COLO668 (cell line): ENCODE data around the gene SERPINB10.
A peak's percentile ranks its signal among the peaks of the same experiment; 100 is the strongest.
"Not testable (repeated sequence)": the region's sequence is repeated elsewhere in the genome, so short reads cannot be mapped to it uniquely, and the experiment has no call there.

Experiments used
- DNase-seq: peaks from one replicate; lab custom pipeline; 2025; ENCODE audit not compliant: unreplicated experiment; lab: John Stamatoyannopoulos, UW

The SERPINB10 gene

DNA sequence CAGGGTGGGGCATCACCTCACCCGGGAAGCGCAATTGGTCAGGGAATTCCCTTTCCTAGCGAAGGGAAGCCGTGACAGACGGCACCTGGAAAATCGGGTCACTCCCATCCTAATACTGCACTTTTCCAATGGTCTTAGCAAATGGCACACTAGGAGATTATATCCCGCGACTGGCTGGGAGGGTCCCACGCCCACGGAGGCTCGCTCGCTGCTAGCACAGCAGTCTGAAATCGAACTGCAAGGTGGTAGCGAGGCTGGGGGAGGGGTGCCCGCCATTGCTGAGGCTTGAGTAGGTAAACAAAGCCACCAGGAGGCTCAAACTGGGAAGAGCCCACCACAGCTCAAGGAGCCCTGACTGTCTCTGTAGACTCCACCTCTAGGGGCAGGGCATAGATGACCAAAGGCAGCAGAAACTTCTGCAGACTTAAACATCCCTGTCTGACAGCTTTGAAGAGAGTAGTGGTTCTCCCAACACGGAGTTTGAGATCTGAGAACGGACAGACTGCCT, 32.8 kb downstream of the SERPINB10 start:
- DNase-seq: not testable (repeated sequence)

DNA sequence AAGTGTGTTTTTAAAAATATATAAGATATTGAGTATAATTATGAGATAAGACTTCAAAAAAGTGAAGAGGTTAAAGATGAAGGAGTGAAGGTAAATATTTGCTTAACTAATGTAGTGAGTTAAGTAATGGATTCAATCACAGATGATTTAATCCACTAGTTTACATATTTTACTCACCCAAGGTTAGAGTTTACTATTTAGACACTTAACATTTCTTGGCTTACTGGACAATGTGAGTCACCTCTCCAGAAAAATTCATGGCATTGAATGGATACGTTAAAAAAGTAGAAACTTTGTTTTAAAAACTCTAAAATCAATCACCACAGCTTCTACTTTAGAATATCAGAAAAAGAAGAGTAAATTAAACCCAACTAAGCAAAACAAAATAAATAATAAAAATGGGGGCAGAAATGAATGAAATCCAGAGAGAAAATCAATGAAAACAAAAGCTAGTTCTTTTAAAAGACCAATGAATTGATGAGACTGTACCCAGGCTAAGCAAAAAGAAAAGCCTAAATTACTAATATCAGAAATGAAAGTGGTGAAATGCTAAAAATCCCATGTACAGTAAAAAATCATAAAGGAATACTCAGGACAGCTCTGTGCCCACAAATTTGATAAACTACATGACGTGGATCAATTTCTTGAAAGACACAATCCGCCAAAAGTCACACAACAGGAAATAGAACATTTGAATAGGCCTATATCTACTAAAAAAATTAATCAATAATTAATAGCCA, 39.5 kb downstream of the SERPINB10 start:
- DNase-seq: no peak

DNA sequence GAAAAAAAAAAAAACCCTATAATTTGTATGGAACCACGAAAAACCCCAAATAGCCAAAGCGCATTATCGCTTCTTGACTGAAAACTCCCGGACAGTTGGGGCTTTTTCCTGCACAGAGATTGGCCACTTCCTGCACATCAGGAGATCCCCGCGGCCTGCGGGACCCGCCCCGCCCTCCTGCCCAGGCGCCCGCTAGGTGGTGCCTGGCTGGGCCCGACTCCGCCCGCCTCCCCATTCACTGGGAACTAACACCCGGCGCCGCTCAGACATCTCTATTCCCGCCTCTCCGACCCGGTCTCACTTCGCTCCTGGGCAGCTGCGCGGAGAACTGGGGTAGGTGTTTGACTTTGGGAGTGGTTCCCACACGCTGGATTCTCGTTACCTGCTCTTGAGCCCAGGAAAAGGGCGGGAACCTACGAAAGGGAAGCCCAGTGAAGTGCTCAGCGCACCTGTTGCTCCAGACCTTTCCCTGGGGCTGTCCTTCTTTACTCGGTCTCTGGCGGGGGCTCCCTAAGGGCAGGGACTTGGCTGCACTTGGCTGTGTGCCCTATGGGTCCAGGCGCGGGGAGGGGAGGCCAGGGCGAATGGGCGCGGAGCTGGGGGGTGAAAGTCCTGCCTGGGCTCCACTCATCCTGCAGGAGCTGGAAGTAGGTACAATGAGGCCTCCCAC, 41.4 kb downstream of the SERPINB10 start, which contains the start of gene HMSD:
HMSD (plus strand) TSS at position 234 of the 670 bp plus-strand sequence. CDS start 4,155 bp downstream, outside the sequence.
- peak; percentile 96 for DNase-seq

DNA sequence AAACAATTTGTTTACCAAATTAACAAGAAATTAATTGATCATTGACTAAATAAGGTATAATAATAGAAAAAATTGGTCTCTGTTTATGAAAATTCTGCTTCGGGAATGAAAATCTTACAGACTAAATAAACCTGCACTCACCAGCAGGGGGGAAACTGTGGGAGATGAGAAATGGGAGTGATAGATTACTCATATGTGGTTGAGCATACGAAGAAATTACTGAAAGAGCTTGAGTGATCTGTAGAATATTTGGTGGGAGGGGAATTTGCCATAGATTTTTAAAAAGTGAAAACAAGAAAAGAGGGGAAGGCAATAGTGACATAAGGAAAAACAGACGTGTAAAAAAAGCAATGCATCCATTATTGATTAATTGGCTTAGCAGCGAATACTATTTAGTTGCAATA, 43.5 kb downstream of the SERPINB10 start:
- no peak for DNase-seq

DNA sequence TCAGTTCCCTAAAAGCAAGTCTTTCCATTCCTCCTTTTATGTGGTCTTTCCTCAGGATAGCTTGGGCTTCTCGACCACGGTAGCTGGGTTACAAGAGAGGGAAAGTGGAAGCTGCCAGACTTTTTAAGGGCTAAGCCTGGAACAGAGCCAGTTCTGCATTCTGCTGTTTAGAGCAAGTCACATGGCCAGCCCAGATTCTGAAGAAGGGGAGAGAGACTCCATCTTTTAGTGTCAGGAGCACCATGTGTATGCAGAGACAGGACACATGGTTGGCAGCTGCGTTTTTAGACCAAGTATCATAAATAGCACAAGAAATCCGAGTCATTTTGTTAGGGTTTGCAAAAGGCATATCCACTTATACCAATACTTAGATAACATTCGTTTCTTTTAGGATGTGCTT, 46.1 kb downstream of the SERPINB10 start:
- DNase-seq: no peak

DNA sequence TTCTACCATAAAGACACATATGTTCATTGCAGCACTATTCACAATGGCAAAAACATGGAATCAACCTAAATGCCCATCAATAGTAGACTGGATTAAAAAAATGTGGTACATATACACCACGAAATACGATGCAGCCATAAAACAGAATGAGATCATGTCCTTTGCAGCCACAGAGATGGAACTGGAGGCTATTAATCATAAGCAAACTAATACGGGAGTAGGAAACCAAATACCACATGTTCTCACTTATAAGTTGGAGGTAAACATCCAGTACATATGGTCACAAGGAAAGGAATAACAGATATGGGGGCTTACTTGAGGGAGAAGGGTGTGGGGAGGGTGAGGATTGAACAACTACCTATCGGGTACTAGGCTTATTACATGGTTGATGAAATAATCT, 49.0 kb downstream of the SERPINB10 start:
- DNase-seq: no peak

DNA sequence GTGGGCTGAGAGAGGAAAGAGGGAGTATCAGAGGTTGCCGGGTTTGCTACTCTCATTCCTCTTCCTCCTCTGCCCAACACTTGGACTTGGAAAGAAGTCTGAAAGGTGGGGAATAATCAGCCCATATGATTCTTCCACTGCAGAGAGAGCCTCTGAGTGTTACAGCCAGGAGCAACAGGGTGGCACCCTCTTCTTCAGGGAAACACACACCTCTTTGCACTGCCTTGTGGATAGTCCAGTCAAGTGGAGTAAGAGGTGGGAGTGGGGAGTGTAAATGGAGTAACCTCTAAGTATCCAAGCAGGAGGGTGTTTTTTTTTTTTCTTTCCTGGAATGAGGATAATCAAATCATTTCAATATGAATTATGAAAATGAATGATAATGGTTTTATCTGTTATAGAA, 53.1 kb downstream of the SERPINB10 start:
- DNase-seq: no peak

DNA sequence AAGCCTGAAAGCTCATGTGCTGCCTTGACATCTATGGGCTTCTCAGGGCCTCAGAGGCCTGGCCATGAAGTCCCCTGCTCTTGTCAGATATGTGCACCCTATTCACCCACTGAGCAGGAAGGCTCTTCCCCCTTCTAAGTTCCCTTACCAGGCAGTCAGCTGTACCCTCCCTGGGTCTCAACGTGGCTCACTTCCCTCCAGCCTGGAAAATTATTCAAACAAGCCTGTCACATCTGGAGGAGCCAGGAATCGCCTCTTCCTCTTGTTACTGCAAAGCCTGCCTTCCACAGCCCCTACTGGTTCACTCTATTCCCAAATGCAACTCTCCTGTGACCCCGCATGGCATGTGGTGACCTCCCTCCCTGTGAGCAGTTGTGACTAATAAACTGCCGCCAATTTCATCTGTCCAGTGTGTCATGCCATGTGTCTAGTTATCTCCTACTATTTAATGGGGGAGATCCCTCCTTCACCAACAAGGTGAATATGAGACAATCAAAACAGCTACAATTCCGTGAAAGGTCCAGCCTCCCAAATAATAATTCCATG, 53.8 kb downstream of the SERPINB10 start:
- DNase-seq: no peak

DNA sequence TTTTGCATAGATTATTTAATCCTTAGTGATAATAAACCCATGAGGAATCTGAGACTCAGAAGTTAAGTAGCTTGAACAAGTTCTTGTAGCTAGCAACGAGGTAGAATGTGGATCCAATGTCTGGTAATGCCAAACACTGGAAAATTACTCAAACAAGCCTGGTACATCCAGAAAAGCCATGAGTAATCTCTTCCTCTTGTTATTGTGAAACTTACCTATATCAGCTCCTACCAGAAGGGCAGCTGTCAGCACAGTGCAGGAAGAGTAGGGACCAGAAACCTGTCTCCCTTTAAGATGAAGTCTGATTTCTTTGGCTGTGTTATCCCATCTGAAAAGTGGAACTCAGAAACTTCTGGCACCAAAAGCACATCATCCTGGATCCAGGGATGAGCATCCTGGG, 54.4 kb downstream of the SERPINB10 start:
- DNase-seq: no peak

DNA sequence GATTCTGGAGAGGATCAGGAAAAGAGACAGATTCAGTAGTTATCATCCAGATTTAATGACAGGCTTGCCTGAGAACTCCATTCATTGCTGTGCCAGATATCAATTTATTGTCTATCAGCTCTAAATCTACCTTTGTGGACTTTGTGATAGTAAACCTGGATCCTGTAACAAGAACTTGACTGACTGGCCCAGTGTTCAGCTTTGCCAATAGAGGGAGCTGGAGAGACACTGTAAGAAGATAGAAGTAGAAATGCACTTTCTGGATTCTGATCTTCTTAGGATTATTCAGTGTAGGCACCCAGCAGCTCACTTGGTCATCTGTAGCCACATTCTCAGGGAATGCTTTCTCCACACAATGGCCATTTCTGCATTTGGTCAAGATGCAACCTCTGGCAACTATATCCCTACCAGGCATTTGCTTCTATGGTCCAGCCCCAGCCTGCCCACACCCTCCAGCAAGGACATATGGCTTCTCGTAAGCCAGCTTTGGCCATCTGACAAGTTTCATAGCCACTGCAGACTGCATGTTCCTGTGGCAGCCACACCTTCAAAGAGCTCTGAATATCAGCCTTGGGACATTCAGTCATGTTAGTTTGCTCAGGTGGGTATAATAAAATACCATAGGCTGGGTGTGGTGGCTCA, 56.0 kb downstream of the SERPINB10 start:
- DNase-seq: peak; percentile 26

DNA sequence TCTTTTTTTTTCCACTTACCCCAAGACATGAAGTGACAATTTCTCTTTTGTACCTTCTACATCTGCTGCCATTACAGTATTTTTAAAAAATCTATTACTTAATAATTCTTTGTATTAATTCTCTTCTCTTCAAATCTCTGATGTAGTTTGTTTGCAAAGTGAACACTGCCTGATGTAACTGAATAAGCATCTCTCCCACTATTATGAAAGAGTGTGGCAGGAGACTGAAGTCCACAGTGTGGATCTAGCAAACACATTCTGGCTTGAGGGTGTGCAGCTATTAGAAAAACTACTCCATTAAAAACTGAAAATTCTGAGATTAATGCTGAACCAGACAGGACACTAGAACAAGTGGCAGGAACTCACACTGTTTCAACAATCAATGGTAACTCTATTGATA, 57.1 kb downstream of the SERPINB10 start:
- DNase-seq: no peak

DNA sequence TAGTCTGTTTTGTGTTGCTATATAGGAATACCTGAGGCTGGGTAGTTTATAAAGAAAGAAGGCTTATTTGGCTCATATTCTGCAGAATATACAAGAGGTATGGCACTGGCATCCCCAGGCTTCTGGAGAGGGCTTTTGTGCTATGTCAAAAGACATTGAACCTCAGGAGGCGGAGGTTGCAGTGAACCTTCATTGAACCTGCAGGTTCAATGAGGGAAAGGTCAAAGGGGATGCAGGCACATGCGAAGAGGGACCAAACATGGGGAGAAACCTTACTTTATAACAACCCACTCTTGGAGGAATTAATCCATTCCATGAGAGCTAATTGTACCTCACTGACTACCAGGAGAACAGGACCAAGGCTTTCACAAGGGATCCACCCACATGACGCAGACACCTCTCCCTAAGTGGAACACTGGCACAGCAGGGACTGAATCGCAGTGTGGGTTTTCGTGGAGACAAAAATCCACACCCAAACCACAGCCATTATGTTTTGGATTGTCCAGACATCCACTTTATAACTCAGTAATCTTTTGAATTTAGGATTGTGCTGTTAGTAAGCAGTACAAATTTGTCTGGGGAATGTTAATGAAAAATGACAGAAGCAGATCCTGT, 58.1 kb downstream of the SERPINB10 start:
- no peak for DNase-seq

DNA sequence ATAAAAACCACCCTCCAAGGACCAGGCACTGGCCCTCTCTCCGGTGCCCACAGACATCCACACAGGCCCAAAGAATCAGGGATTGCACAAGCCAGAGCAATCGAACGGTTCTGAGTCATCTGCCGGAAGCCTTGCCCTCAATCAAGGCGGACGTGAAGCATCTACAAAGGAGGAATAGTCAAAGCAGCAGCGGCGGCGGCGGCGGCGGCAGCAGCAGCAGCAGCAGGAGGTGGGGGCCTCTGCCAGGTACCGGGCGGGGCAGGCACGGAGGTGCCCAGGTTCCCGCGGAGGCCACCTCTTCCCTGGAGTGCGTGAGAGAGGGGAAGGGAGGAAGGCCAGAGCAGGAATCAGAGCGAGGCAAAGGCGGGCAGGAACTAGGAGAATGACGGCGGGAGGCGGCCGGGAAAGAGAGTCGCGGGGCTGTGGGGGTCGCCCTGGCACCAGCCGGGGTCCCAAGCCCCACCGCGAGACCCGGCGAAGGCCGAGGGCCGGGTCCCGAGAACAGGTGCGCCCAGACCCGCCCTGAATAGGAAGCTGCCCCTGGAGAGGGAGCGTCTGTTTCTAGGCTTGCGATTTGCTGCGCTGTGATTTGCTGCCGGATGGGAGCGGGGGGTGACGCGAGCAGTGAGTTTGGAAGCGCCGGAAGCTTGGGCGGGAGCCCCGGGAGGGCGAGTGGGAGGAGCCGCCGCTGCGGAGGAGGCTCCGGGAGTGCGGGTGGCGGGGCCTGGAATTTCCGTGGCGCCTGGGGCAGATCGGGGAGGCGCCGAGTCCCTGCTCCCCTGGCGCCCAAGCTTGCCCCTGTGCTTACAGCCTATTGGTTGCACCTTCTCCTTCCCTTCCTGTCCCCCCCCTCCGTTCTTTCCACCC, 62.4 kb downstream of the SERPINB10 start, which contains the start of gene SERPINB8:
SERPINB8 (plus strand) TSS at position 140 of the 867 bp plus-strand sequence. CDS start 8,228 bp downstream, outside the sequence.
- DNase-seq: peak; percentile 98

DNA sequence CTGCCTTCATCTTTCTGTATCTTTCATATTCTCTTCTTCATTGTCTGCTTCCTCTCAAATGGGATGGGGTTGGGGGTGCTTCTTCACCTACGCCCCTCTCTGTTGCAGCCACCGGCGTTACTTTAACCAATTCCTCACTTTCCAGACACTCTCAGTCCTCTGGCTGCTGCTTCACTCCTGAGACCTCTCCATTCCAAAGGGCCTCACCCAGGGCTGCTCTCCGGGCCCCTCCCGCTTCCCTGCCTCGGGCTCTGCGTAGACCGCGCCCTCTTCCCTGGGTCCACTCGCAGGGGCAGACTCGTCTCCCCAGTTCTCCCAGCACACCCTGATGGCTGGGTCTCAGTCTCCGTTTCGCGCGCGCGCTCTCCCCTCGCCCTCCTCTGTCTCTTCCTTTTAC, 63.0 kb downstream of the SERPINB10 start:
- peak; percentile 66 for DNase-seq

DNA sequence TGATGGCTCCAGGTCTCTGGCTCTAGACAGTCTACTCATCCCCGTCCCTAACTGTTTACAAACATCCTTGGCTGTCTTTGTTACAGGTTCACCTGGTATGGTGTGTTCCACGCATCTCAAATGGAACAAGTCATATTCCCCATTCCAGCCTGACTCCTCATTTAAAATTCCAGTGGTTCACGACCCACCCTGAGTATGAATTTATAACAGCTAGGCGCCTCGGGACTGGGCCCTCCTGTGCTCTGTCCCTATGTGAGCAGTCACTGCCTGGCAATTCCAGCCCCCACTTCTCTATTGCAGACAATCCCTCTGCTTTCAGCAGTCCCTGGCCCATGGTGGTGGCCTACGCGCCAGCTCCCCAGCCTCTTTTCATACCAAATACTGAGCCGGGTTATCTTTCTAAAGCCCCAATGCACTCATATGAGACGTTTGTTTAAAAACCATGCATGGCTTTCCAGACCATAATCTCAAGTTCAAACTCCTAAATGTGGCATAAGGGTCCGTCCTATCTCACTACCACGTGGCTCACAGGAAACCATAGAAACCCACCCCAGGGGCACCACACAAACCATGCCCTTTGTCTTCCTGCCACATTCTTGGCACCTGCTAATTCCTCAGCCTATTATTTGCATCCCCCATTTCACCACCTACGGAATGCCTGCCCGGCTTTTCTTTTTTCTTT, 63.7 kb downstream of the SERPINB10 start:
- no peak for DNase-seq

DNA sequence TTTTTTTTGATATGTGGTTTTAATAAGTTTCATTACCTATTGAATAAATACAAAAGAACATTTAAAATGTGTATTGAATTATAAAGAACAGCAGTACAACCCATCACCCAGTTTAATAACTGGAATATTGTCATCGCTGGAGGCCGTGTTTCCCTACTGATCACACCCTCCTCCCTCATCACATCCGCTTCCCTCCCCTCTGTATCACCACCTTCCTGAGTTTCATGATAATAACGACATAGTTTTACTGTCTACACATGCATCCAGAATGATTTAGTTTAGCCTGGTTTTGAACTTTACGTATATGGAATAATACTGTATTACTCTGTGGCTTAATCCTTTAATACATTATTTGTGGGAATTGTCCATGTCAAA, 64.2 kb downstream of the SERPINB10 start:
- no peak for DNase-seq

DNA sequence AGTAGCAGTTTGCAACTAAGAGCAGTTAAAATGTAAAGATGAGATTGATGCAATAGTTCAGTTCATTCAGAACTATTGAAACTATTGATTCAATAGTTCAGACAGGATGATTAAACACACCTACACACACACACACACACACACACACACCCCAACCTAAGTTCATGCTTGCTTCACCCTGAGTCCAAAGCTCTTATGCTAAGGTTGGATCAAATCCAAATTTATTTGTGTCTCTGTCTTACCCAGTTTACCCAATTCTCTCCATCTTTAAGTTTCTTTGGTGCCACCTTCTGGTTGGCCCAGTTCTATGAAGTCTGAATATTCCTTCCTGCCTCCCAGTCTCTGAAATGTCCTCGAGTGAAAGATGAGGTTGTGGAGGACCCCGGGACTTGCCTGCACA, 67.2 kb downstream of the SERPINB10 start:
- no peak for DNase-seq

DNA sequence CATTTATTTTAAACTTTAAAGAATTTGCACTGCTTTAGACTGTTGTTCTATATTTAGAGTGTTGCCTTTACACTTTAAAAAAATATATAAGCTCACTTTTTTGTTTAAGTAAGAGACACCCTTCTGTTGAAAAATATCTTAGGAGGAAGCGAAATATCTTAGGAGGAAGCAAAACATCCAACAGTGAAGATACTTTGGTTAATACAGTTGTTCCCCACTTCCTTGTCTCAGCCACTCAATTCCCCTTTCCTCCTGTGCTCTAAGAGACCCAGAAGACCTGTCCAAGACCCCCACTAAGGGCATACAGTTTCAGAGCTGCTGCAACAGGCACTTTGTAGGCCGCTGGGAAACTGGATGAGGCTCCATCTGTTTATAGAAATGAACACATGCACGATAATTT, 67.9 kb downstream of the SERPINB10 start:
- DNase-seq: no peak

DNA sequence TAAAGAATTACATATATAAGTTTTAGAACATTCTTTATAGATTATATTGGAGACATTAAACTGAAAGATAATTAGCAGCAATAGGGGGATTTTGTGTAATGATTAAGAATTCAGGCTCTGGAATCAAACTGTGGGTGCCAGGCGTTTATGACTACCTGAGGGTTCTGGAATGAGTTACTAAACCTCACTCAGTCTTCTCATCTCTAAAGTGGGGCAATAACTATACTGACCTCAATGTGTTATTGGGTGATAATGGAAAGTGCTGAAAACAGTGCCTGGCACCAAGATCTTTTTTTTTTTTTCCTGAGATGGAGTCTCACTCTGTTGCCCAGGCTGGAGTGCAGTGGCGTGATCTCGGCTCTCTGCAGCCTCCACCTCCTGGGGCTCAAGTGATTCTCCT, 69.3 kb downstream of the SERPINB10 start:
- DNase-seq: no peak
